ENCODE data around the gene DDX23. TPM values are rescaled to one million over a fixed set of nuclear protein-coding genes. Genes with fewer than 3 reads are reported as not detected.

The DDX23 gene
- total RNA-seq, 1 experiment from 2014 or later = 102 TPM

- peak overlapping the region; percentile 100 for H2AFZ ChIP-seq (ENCODE audit: low read length)
- CTCF ChIA-PET = no interaction called here
- peak overlapping the region; percentile 99 for H3K4me3 ChIP-seq (ENCODE audit: low read length)
Measured at GRCh38 chr12:48787791-48788523, 64.0 kb downstream of the DDX23 start.

GRCh38 chr12:48786591-48787544 is 65.1 kb downstream of the DDX23 start:
- no peaks in the 10 kb centered on the region for H3K27me3 ChIP-seq (ENCODE audit: low read length)
- TSS peak; percentile 15 for BruUV-seq (replicated peaks)
- H3K9me3 ChIP-seq (ENCODE audit: low read length) = no peaks in the 10 kb centered on the region
- DNase-seq = no peak
- H3F3A ChIP-seq (ENCODE audit: low read length, unreplicated experiment) = no peaks in the 10 kb centered on the region
- POLR2A ChIA-PET (ENCODE audit: unreplicated experiment) = no interaction called here
- peaks cover 17% of the 10 kb centered on the region for H3K4me1 ChIP-seq (ENCODE audit: insufficient read depth, low read length)
- no peaks in the 10 kb centered on the region for H3K9me2 ChIP-seq (replicated peaks; ENCODE audit: low read length)
- CTCF ChIA-PET = no interaction called here
- H4K20me1 ChIP-seq (ENCODE audit: low read length) = no peaks in the 10 kb centered on the region
- H3K4me3 ChIP-seq (ENCODE audit: low read length) = peak overlapping the region; percentile 99
- ATAC-seq = no peak
- H3K4me2 ChIP-seq (ENCODE audit: low read length) = peak overlapping the region; percentile 100
- no peak overlapping the region for H3K9ac ChIP-seq (ENCODE audit: low read length)
- no peak for TF ChIP-seq EZH2phosphoT487 (IDR thresholded peaks at IDR 0.05; ENCODE audit: borderline replicate concordance, low read length)
- TF ChIP-seq EZH2 (IDR thresholded peaks at IDR 0.05; ENCODE audit: low read length, unreplicated experiment) = no peak
- TF ChIP-seq CTCF (conservative IDR thresholded peaks at IDR 0.05; ENCODE audit: low read depth, low read length) = no peak
- H2AFZ ChIP-seq (ENCODE audit: low read length) = no peak overlapping the region
- H3K27ac ChIP-seq (ENCODE audit: low read length) = no peak overlapping the region
- H3K79me2 ChIP-seq (ENCODE audit: low read length) = peaks cover 38% of the 10 kb centered on the region
- no peaks in the 10 kb centered on the region for H3K36me3 ChIP-seq (ENCODE audit: low read depth, low read length)
- intact Hi-C loops (cut with micrococcal nuclease) = no loop called here

More at GRCh38 chr12:48787791-48788523, 64.0 kb downstream of the DDX23 start:
- no peaks in the 10 kb centered on the region for H3F3A ChIP-seq (ENCODE audit: low read length, unreplicated experiment)
- H4K20me1 ChIP-seq (ENCODE audit: low read length) = no peaks in the 10 kb centered on the region
- BruUV-seq (replicated peaks) = TSS peak; percentile 39
- peak overlapping the region; percentile 100 for H3K4me2 ChIP-seq (ENCODE audit: low read length)
- no peaks in the 10 kb centered on the region for H3K36me3 ChIP-seq (ENCODE audit: low read depth, low read length)
- H3K9me3 ChIP-seq (ENCODE audit: low read length) = no peaks in the 10 kb centered on the region
- TF ChIP-seq CTCF (conservative IDR thresholded peaks at IDR 0.05; ENCODE audit: low read depth, low read length) (no peak), EZH2 (IDR thresholded peaks at IDR 0.05; ENCODE audit: low read length, unreplicated experiment) (no peak), EZH2phosphoT487 (IDR thresholded peaks at IDR 0.05; ENCODE audit: borderline replicate concordance, low read length) (no peak)
- H3K79me2 ChIP-seq (ENCODE audit: low read length) = peaks cover 38% of the 10 kb centered on the region
- no peak overlapping the region for H3K27ac ChIP-seq (ENCODE audit: low read length)
- ATAC-seq (peak; percentile 31), DNase-seq (no peak)
- peaks cover 16% of the 10 kb centered on the region for H3K4me1 ChIP-seq (ENCODE audit: insufficient read depth, low read length)
- intact Hi-C loops (cut with micrococcal nuclease) = no loop called here
- peak overlapping the region; percentile 77 for H3K9ac ChIP-seq (ENCODE audit: low read length)
- H3K27me3 ChIP-seq (ENCODE audit: low read length) = no peaks in the 10 kb centered on the region
- no peaks in the 10 kb centered on the region for H3K9me2 ChIP-seq (replicated peaks; ENCODE audit: low read length)
- POLR2A ChIA-PET (ENCODE audit: unreplicated experiment) = no interaction called here
